Natural killer cell (primary cell): ENCODE measurements around the gene MED17. TPM values are rescaled to one million over a fixed set of nuclear protein-coding genes. Genes with fewer than 3 reads are reported as not detected.
"Not testable (repeated sequence)": the region's sequence is repeated elsewhere in the genome, so short reads cannot be mapped to it uniquely, and the experiment has no call there.

ENCODE experiments used
- ATAC-seq, 3 donors: fragments of 150-1000 bp in 2 of 3; fragments of 200-7000 bp in 1 of 3; cut with Tn5 transposase; 1 replicate in 1 of 3; 2 replicates in 2 of 3; pipeline ENCODE4 v1.10.0; 2021; ENCODE audit warnings: mild to moderate bottlenecking in 2 of 3, moderate library complexity in 2 of 3
- DNase-seq, 2 donors: peaks; one replicate each; pipeline versions ENCODE4 v3.0.0 to v3.0.0-alpha.2; 2013 to 2021; ENCODE audit warnings: mixed read lengths in 1 of 2
- H3K27ac ChIP-seq: one replicate; pipeline ENCODE4 v1.5.1; 2013; ENCODE audit warnings: mild to moderate bottlenecking, low read length
- H3K27me3 ChIP-seq: one replicate; pipeline ENCODE4 v1.6.1; 2013; ENCODE audit warnings: low read length; ENCODE audit not compliant: control insufficient read depth, insufficient read depth
- H3K36me3 ChIP-seq: one replicate; pipeline ENCODE4 v1.6.1; 2013; ENCODE audit warnings: low read length; ENCODE audit not compliant: control insufficient read depth, insufficient read depth
- H3K4me1 ChIP-seq: one replicate; pipeline ENCODE4 v1.6.1; 2013; ENCODE audit warnings: low read length; ENCODE audit not compliant: control insufficient read depth, insufficient read depth
- H3K4me3 ChIP-seq: one replicate; pipeline ENCODE4 v1.5.1; 2013; ENCODE audit warnings: low read length
- H3K9me3 ChIP-seq: one replicate; pipeline ENCODE4 v1.6.1; 2013; ENCODE audit warnings: low read length; ENCODE audit not compliant: control insufficient read depth, insufficient read depth
- H3K27ac Mint-ChIP-seq, 2 donors: one replicate each; pipeline ENCODE4 v1.8.0; 2022; ENCODE audit warnings: mild to moderate bottlenecking in 2 of 2, mixed read lengths in 2 of 2, moderate library complexity in 1 of 2
- H3K27me3 Mint-ChIP-seq, 2 donors: one replicate each; pipeline ENCODE4 v1.8.0; 2022; ENCODE audit warnings: low read depth in 2 of 2, mixed read lengths in 2 of 2
- H3K36me3 Mint-ChIP-seq: one replicate; pipeline ENCODE4 v1.8.0; 2022; ENCODE audit warnings: mixed read lengths
- H3K4me1 Mint-ChIP-seq, 2 donors: one replicate each; pipeline ENCODE4 v1.8.0; 2022; ENCODE audit warnings: mixed read lengths in 2 of 2
- H3K4me3 Mint-ChIP-seq: one replicate; pipeline ENCODE4 v1.8.0; 2022; ENCODE audit warnings: mild to moderate bottlenecking, moderate library complexity, mixed read lengths
- H3K9me3 Mint-ChIP-seq, 2 donors: one replicate each; pipeline ENCODE4 v1.8.0; 2022; ENCODE audit warnings: mixed read lengths in 2 of 2
- WGBS: methylation state at CpG from one replicate; pipeline ENCODE4 v1.1.7; 2013; ENCODE audit warnings: missing lambda C conversion rate; ENCODE audit not compliant: insufficient coverage; 5-methylcytosine and 5-hydroxymethylcytosine counted together
- intact Hi-C: fragments of 100-400 bp; cut with micrococcal nuclease; formaldehyde crosslinking; loops from one replicate; pipeline ENCODE4 v1.14.2; 2022
- total RNA-seq, 4 donors: library from RNA; stranded (reverse); fragments of 120-200 nt in 1 of 4; gene quantifications; one replicate each; pipeline versions ENCODE4 v1.2.3 to v1.2.4, GENCODE V29; 2013 to 2022
- TF ChIP-seq, protein P1 (sequence below): fragments of 200-600 bp; IDR thresholded peaks from one replicate; pipeline ENCODE4 v1.8.0; 2022; ENCODE audit warnings: antibody characterized with exemption

The MED17 gene
- total RNA-seq, 3 donors from 2014 or later (not counting 1 experiment from before 2014, with no cell fraction given): 48.8 to 71.5 (median 66.4) TPM

DNA sequence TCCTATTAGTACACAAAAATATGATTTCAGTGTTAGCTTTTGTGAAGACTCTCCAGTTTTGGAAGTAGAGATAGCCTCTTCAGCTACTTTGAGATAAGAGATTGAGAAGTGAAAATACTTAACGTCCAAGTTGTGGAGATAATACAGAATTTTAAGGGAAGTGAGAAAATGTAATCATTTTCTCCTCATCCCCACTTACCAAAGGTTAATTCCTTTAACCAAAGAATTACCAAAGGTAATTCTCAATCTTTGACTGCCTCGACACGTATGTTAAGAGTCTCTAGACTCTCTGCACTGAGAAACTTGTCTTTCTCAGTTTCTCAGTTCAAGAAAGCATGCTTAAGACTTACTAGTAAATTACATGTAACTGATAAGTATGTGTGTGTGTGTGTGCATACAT is 27.3 kb upstream of the MED17 start:
- H3K4me3 Mint-ChIP-seq: no peak overlapping the region
- intact Hi-C loops: no loop called here
- no peaks in the 10 kb centered on the region for H3K27me3 Mint-ChIP-seq
- no peaks in the 10 kb centered on the region for H3K4me1 ChIP-seq
- H3K4me1 Mint-ChIP-seq: no peaks in the 10 kb centered on the region
- H3K27ac Mint-ChIP-seq: peak overlapping the region in 1 of 2 donors; percentile 9
- DNase-seq: no peak
- H3K9me3 Mint-ChIP-seq: no peaks in the 10 kb centered on the region
- no peaks in the 10 kb centered on the region for H3K36me3 Mint-ChIP-seq
- TF ChIP-seq, protein P1, sequence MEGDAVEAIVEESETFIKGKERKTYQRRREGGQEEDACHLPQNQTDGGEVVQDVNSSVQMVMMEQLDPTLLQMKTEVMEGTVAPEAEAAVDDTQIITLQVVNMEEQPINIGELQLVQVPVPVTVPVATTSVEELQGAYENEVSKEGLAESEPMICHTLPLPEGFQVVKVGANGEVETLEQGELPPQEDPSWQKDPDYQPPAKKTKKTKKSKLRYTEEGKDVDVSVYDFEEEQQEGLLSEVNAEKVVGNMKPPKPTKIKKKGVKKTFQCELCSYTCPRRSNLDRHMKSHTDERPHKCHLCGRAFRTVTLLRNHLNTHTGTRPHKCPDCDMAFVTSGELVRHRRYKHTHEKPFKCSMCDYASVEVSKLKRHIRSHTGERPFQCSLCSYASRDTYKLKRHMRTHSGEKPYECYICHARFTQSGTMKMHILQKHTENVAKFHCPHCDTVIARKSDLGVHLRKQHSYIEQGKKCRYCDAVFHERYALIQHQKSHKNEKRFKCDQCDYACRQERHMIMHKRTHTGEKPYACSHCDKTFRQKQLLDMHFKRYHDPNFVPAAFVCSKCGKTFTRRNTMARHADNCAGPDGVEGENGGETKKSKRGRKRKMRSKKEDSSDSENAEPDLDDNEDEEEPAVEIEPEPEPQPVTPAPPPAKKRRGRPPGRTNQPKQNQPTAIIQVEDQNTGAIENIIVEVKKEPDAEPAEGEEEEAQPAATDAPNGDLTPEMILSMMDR: no peak
- WGBS: 100% methylated on average over 2 of the region's 3 CpGs
- H3K27ac ChIP-seq: no peak overlapping the region
- H3K4me3 ChIP-seq: no peak overlapping the region
- H3K27me3 ChIP-seq: no peaks in the 10 kb centered on the region
- no peaks in the 10 kb centered on the region for H3K9me3 ChIP-seq
- H3K36me3 ChIP-seq: peaks cover 48% of the 10 kb centered on the region
- no peak for ATAC-seq

DNA sequence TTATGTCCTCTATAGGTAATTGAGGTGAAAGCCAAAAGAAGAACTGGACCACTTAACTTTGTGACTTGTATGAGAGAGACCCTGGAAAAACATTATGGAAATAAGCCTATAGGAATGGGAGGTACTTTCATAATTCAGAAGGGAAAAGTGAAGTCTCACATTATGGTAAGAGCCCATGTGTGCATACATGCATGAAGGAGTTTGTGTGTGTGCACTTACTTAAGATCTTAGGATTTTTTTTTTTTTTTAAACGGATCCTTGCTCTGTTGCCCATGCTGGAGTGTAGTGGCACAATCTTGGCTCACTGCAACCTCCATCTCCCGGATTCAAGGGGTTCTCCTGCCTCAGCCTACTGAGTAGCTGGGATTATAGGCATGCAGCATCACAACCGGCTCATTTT is 26.8 kb upstream of the MED17 start:
- intact Hi-C loops: no loop called here
- no peaks in the 10 kb centered on the region for H3K36me3 Mint-ChIP-seq

DNA sequence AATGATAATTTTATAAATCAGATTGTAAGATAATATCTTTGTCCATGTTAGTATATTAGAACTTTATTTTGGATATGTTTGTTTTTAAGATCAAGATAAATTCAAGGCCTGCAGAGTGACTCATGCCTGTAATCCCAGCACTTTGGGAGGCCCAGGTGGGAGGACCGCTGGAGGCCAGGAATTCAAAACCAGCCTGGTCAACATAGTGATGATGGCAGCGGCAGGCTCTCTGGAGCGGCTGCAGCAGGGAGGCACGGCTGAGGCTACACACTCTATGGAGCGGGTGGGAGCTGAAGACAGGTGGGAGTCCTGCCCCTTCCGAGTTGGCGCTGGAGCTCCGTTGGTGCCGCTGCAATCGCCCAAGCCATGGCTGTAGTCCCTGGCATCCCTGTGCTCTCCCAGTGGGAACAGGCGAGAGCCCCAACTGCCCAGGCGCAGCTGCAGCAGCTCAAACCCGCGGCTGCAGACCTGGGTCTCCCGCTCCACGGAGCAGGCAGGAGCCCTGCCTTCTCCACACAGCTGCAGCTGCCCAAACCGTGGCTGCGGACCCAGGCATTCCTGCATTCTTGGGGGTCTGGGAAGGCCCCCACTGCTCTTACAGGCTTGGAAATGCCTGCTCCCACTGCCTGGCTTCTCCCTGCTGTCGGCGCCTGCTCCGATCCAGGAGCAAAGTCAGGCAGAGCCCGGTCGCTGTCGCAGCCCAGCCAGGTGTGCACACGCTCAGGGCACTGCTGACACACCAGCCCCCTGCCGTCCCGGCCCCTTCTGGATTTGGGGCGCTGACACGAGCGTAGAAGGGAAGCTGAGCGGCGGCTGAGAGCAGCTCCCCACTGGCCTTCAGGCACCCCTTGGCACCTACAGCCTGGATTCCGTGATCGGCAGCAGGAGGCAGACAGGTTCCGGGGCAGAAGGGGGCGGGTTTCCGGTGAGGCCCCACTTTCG is 25.9 kb upstream of the MED17 start:
- DNase-seq: no peak
- TF ChIP-seq, protein P1: no peak
- WGBS: 98% methylated on average over 38 of the region's 38 CpGs
- Mint-ChIP-seq H3K36me3 (no peaks in the 10 kb centered on the region), H3K27me3 (no peaks in the 10 kb centered on the region), H3K4me1 (no peaks in the 10 kb centered on the region), H3K9me3 (no peaks in the 10 kb centered on the region), H3K4me3 (no peak overlapping the region), H3K27ac (no peak overlapping the region)
- H3K4me3 ChIP-seq: no peak overlapping the region
- no peak overlapping the region for H3K27ac ChIP-seq
- H3K27me3 ChIP-seq: no peaks in the 10 kb centered on the region
- no peak for ATAC-seq
- intact Hi-C loops: no loop called here
- H3K36me3 ChIP-seq: peaks cover 56% of the 10 kb centered on the region
- no peaks in the 10 kb centered on the region for H3K4me1 ChIP-seq
- no peaks in the 10 kb centered on the region for H3K9me3 ChIP-seq

More for the DNA sequence above, 26.8 kb upstream of the MED17 start:
- ATAC-seq (no peak), DNase-seq (no peak)
- Histone ChIP-seq H3K9me3 (no peaks in the 10 kb centered on the region), H3K36me3 (peaks cover 53% of the 10 kb centered on the region), H3K4me1 (no peaks in the 10 kb centered on the region), H3K27ac (no peak overlapping the region), H3K27me3 (no peaks in the 10 kb centered on the region), H3K4me3 (no peak overlapping the region)
- no peaks in the 10 kb centered on the region for H3K4me1 Mint-ChIP-seq
- 91% methylated on average over 3 of the region's 3 CpGs for WGBS
- no peaks in the 10 kb centered on the region for H3K9me3 Mint-ChIP-seq
- H3K27ac Mint-ChIP-seq: peak overlapping the region in 1 of 2 donors; percentile 9
- H3K27me3 Mint-ChIP-seq: no peaks in the 10 kb centered on the region
- H3K4me3 Mint-ChIP-seq: no peak overlapping the region
- TF ChIP-seq, protein P1: no peak

DNA sequence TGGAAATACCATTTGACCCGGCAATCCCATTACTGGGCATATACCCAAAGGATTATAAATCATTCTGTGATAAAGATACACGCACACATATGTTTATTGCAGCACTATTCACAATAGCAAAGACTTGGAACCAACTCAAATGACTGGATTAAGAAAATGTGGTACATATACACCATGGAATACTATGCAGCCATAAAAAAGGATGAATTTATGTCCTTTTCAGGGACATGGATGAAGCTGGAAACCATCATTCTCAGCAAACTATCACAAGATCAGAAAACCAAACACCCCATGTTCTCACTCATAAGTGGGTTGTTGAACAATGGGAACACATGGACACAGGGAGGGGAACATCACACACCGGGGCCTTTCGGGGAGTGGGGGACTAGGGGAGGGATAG is 25.0 kb upstream of the MED17 start:
- H3K4me3 ChIP-seq, intact Hi-C loops, DNase-seq, H3K36me3 Mint-ChIP-seq, H3K9me3 ChIP-seq, H3K4me1 ChIP-seq, H3K4me1 Mint-ChIP-seq, H3K9me3 Mint-ChIP-seq, H3K27me3 ChIP-seq, H3K4me3 Mint-ChIP-seq, H3K27me3 Mint-ChIP-seq, H3K27ac Mint-ChIP-seq, H3K27ac ChIP-seq, ATAC-seq: not testable (repeated sequence)
- peaks cover 47% of the 10 kb centered on the region for H3K36me3 ChIP-seq
- no CpG with 5 or more reads among the region's 4 CpGs for WGBS
